CD4-positive, alpha-beta T cell treated with Interleukin-10 for 1 hour (primary cell): ENCODE measurements around the gene THSD7A.

Experiments used
- DNase-seq: peaks from one replicate; pipeline ENCODE4 v3.0.0-alpha.2; 2020

The THSD7A gene, protein sequence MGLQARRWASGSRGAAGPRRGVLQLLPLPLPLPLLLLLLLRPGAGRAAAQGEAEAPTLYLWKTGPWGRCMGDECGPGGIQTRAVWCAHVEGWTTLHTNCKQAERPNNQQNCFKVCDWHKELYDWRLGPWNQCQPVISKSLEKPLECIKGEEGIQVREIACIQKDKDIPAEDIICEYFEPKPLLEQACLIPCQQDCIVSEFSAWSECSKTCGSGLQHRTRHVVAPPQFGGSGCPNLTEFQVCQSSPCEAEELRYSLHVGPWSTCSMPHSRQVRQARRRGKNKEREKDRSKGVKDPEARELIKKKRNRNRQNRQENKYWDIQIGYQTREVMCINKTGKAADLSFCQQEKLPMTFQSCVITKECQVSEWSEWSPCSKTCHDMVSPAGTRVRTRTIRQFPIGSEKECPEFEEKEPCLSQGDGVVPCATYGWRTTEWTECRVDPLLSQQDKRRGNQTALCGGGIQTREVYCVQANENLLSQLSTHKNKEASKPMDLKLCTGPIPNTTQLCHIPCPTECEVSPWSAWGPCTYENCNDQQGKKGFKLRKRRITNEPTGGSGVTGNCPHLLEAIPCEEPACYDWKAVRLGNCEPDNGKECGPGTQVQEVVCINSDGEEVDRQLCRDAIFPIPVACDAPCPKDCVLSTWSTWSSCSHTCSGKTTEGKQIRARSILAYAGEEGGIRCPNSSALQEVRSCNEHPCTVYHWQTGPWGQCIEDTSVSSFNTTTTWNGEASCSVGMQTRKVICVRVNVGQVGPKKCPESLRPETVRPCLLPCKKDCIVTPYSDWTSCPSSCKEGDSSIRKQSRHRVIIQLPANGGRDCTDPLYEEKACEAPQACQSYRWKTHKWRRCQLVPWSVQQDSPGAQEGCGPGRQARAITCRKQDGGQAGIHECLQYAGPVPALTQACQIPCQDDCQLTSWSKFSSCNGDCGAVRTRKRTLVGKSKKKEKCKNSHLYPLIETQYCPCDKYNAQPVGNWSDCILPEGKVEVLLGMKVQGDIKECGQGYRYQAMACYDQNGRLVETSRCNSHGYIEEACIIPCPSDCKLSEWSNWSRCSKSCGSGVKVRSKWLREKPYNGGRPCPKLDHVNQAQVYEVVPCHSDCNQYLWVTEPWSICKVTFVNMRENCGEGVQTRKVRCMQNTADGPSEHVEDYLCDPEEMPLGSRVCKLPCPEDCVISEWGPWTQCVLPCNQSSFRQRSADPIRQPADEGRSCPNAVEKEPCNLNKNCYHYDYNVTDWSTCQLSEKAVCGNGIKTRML (N-terminal part only)

DNA sequence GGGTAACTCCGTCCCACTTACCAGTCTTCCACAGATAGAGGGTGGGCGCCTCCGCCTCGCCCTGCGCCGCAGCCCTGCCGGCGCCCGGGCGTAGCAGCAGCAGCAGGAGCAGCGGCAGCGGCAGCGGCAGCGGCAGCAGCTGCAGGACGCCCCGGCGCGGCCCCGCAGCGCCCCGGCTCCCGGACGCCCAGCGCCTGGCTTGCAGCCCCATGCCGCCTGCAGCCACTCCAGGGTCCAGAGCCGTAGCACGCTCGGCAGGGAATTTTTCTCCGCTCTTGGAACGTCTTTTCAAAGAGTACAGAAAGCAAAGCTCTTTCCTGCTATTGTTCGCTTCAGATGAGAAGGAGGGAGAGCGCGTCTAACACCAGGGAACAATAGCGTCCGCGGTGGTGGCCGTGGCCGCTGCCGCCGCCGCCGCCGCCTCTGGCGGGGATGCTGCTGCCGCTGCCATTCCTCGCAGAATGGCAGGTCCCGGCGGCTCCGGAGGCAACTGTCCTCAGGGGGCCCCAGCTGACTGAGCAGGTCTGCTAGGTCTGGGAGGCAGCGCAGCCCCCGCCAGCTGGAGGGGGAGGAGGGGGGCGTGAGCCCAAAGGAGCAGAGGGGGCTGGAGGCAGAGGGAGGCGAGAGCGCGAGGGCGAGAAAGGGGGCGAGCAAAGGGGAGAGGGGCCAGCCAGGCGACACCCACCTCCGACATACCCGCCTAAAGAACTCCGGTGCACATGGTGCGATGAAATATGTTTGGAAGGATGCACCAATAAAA, at the start of gene THSD7A:
Gene THSD7A, minus strand, starts transcription at position 463 of the 760 bp plus-strand sequence. Its CDS starts 252 bp downstream, at position 211.
- no peak for DNase-seq

DNA sequence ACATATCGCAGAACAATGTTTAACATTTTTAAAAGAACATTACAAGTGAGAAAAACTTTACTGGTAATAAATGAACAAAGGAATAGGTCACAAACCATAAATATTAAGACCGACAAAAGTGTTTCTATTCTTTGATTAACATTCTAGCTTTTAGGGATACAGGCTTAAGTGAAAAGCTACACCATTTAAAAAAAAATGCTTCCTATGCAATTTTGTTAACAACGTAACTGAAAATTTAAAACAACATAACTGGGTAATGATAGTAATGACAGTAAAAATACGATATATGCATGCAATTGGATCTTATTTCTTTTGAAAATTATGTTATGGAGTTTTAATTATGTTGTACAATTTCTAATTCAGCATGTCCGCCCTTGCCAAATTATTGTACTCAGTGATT, 49.7 kb upstream of the THSD7A start:
- no peak for DNase-seq

DNA sequence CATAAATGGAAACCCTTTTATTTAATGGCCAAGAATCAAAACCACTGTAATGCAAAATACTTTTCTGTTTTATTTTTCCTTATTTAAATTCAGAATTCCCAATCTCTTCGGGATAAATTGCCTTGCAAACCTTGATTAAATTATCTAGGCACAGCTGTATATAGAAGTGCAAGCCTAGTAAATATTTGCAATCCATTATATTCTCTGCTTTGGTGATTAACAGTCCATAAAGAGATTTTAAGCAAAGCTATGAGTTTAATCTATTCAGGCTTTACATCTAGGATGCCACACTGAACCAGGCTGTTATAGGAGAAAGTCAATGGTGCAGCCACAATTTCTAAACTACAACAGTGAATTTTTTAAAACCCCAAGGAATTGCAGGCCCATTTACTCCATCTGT, 43.6 kb upstream of the THSD7A start:
- DNase-seq: no peak

DNA sequence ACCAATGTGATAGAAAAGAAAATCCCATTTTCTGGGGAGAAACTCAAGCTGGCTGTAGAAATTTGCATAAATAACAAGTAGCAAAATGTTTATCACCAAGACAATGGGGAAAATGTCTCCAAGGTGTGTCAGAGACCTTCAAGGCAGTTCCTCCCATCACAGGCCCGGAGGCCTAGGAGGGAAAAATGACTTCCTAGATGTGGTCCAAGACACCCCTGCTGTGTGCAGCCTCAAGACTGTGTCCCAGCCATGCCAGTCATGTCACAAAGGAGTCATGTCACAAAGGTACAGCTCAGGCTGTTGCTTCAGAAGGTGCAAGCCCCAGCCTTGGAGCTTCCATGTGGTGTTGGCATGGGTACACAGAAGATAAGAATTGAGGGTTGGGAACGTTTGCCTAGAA, 33.7 kb upstream of the THSD7A start:
- no peak for DNase-seq

DNA sequence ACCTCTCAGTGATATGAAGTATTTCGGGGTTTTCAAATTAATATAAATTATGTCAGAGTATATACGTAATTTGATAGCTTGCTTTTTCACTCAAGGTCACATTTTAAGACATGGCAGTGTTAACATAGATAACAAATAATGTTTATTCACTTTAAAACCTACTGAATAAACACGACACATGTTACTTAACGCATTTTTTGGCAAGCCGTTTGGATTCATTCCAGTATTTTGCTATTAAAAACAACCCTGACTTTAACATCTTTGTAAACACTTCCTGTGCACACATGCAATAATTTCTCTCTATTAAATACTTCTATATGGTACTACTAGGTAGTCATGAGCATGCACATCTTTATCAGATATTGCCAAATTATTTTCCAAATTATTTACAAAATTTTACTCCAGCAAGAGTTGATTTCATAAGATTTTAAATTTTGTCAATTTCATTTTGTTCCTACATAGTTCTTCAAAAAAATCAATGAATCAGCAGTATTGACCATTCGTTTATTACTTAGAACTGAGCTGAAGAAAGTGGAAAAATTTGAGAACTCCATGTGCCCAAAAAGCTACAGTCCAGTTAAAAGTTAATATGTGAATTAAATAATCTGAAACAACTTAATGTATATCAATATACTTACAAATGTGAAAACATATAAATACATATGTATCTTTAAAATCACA, 26.8 kb upstream of the THSD7A start:
- no peak for DNase-seq

DNA sequence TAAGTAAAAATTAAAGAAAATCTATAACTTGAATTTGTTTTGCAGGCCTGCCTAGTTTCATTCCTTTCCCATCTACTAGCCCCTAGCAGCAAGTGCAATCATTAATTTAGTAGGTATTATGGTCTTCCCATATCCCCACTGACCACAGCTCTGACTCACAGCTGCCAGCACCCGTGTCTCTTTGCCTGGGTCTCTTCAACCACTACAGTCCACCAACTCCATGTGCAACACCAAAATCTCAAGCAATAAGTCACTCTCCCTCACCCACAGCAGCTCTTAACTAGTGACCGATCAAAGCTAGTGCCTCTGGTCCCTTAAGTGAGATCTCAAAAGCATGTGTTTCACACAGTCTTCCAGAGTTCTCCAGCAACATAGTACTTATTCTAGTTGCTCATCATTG, 26.0 kb upstream of the THSD7A start:
- DNase-seq: no peak

DNA sequence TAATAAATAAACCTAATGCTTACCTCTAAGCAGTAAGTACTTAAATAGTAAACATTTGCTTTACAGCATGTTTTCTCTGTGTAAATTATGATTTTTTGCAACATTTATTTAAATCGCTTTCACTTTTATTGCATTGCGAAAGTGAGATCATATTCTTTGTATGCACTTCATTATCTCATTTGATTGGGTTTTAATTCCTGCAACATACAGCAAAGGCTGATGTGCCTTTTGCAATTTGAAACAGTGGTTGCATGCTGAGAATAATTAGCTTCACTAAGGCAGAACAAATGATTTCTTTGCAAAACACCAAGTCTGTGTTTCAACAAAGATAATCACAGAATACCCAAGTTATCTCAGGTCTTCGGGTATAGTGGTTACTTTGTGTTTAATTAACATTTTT, 16.3 kb upstream of the THSD7A start:
- DNase-seq: no peak

DNA sequence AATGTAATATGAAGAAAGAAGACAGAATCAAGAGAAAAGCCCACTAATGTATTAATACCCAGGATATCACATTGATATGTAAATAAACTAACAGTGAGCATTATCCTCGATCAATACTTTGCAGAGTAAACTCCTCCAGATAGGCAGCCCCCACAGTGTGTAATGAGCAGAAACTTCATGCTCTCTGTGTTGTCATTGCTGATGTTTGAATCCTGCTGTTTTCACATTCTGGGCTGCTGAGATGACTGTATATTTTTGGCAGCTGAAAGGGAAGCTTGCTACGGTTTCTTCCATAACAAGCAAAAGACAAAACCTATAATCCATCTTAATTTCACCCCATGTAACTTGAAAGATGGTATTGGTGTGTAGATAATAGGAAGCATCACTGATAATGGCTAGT, 15.3 kb upstream of the THSD7A start:
- no peak for DNase-seq

DNA sequence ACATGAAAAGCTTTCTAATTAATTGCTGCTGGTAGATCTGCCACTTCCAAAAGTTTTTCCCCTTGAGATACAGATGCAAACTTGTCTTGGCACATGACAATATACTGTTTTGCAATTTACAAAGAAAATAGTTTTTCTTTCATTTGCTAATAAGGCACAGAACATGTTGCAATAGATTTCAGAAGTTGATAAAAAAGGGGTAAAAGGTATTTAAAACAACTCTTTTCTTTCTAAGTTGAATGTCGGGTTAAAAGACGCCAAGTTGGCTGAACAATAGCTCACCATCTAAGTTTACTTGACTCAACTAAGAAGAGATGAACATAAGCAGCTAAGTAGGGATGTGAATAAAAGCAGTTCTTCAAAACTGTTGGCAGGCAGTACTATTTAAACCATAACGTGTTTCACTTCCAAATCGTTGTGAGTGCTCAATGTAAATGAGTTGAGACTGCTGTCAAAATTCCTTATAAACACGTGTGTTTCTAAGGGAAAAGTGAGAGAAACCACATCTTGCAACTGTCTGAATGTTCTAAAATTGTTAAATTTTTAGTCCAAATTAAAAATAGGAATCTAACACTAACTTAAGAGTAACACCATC, 14.5 kb upstream of the THSD7A start:
- no peak for DNase-seq

DNA sequence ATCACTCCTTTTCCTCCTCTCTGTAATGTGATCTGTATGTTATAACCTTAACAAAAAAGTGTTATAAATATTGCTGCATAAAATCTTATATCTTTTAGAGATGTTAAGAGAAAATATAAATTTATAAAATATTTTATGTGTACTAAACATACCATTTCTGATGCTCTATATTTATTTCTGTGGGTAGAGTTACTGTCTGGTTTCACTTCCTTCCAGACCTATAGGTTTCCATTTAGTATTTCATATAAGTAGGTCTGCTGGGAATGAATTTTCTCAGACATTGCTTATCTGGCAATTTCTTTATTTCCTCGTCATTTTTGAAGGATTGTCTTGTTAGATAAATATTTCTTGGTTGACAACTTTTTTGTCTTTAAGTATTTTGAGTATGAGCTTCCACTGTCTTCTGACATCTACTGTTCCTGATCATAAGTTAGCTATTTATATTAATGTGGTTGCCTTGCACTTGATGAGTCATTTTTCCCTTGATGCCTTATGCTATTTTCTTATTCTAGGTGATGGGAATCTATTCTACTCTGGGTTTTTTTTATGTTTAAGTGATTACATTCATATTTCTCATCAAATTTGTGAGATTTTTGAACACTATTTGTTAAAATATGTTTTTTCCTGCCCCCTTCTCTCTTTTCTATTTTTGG, 11.2 kb upstream of the THSD7A start:
- no peak for DNase-seq

DNA sequence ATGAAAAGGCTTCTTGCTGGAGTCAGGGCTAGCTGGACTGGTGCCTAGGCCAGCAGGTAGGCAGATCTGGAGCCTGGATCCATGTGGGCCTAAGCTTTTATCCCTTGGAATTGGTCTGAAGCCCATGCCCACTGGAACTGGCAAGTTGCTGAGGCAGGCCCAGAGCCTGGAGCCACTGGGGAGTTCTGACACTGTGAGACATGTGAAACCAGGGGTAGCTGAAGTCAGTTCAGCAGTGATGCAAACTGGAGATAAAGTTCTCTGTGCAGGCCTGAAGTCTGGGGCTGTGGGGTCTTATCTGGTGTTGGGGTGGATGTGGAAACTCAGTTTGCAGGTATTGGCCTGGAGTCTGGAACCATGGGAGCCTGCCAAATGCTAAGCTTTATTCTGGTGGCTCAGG, 9.7 kb upstream of the THSD7A start:
- no peak for DNase-seq

DNA sequence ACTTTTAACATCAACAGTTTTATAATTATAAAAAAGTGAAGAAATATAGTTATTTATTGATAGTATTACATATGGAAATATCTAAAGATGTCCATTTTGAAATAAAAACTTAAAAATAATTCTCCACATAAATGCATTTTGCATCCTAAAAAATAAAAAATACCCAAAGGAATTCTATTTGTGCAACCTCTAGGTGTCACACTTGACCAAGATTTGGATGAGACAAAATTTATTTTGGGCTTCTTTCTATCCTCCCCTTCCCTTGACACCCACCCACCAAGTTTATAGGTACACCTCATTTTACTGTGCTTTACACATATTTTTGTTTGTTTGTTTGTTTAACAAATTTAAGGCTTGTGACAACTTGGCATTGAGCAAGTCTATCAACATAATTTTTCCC, 3.3 kb upstream of the THSD7A start:
- DNase-seq: no peak

DNA sequence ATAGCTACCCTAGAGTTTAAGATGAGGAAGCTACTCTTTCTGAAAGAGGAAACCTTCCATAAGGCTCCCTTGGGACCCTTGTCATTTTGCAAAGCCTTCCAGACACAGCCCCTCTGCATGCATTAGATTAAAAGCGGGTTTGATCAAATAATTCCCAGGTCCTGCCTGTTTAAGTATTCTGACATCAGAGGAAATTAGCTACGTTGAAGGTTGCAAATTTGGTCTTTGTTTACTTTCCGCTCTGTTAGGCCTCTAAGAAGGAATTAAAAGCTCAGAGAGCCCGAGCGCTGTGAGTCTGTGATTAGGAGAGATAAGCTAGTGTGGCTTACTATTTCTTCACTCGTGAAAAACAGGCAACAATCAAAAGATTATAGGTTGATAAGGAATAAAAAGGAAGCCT, 1.4 kb upstream of the THSD7A start:
- no peak for DNase-seq

DNA sequence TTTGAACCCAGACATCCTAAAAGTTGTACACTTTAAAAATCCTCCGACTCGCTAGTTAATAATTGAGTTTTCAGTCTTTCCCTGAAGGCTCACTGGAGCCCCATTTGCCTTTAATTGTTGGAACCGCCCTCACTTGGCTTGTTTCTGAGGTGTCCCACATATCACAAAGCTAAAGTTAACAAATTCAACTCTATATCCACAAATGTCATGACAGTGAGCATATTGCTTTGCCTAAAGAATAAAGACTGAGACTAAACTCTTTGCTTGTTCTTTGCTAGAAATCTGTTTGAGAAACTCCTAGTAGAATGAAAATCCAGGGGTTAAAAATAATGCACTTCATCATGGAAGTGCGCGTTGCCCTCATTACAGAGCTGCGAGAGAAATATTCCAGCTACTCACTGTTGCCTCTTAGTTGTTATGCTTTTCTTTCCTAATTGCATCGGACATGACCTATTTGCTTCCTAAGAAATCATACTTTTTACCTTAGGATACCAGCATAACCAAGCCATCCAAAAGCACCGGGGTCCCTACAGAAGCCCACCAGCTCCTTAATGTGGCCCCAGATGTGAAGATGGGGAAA, 752 bp downstream of the THSD7A start:
- no peak for DNase-seq

DNA sequence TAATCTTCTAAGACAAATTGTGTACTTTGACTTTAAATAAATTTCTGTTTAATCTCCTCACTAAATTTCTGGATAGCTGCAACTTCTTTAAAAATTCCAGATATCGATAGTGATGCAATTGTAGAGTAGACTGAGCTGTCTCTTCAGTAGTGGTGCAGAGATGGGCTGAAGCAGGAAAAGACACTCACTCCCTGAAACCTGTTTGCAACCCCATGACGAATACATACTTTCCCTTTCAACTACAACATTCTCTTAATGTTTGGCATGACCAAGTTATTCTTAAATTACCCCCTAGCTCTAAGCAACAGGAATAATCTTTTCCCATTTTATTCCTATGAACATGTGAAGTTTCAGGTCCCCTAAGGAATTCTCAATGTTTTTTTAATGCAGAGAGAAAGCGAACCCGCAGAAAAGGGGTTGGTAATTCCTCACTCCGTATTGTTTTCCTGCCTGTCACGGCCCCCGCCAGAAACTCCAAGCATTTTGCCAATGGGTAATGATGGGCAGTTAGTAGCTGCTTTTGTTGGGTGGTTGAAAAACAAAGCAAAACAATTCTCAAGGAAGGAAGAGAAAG, 1.3 kb downstream of the THSD7A start:
- no peak for DNase-seq

DNA sequence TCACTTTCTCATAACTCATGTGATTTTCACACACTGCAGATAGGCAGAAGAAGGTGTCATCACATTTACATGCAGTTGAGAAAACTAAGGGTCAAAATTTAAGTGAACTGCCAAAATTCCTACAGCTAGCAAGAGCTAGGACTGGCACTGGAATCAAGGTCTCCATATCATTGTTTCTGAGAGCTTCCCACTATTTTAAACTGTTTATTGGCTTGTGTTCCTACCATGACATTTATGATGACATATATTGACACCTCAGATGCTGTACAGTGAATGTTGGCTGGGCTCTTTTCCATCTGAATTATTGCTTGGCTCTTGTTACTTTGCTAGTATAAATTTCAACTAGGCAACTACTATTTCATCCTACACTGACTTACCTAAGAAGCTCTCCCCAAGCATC, 2.0 kb downstream of the THSD7A start:
- no peak for DNase-seq

DNA sequence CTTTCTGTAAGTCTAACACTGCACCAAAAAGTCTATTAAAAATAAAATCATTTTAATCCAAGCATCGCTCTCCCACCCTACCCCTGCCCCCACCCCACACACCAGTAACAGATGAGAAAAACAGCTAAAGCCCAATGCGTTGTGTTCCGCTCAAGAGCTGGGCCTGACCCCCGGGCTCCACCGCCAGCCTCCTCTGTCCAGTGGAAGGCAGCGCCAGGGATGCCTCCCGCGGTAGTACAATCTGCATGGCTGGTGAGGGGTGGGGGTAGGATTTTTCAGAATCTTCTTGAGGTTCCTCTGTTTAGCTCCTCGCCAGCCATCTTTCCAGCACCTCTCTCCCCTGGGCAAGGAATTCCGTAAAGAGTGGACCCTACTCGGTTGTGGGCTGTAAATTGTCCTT, 12.1 kb downstream of the THSD7A start:
- DNase-seq: no peak

DNA sequence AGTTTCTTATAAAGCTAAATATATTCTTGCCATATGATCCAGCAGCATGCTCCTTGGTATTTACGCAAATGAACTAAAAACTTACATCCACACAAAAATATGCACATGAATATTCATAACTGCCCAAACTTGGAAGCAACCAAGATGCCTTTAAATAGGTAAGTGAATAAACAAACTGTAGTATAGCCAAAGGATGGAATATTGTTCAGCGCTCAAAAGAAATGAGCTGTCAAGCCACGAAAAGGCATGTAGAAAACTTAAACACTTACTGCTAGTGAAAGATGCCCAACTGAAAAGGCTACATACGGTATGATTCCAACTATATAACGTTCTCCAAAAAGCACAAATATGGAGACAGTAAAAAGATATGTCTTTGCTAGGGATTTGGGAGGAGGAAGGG, 12.7 kb downstream of the THSD7A start:
- no peak for DNase-seq

DNA sequence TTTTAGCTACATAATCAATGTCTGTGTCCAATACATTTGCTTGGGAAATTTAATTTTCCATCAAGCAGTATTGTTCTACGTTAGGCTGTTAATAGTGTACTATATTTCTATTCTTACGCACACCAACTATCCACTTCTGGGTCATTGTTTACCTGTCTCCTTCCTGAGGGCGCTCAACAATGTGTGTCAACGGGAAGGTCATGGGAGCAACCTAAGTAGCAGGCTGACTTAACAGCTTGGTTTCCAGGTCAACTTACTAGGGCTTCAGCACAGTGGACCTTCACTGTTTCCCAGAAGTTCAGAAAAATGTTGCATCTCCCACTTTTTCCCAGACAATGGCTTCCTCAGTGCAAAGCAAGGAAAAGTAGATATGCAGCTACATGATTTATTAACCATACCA, 13.7 kb downstream of the THSD7A start:
- no peak for DNase-seq

DNA sequence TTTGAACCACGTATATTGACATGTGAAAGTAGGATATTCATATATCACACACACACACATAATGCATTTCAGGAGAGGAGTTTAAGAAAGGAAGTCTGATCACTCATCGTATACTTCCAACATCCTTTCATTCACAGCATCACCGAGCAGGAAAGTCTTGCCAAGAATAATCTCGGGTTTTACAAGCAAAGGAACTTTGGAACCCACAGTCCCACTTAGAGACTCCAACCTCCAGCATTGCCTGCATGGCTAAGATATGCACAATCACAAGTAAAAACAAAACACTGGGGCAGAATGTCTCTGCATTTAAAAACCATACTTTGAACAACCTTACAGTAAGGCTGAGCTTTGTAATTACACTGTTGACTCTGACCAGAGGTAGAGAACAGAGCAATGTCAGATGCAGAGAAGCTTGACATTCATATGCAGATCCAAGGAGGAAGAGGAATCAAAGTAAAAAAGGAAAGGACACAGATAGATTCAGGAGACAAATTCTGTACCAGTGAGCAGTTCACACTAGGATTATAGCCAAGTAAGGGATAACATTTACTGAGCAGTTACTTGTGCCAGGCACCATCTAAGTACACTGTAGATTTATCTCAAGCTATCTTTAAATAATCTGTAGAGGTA, 14.8 kb downstream of the THSD7A start:
- DNase-seq: no peak
